KMS-11 (cell line): ENCODE measurements around the gene RNF13.

ENCODE experiments used
- H2AFZ ChIP-seq: fragments of 200-600 bp; sonication (generic); 2 replicates; pipeline ENCODE4 v1.6.1; 2016; ENCODE audit warnings: antibody characterized with exemption, mixed run types, low read depth
- H3K27ac ChIP-seq: fragments of 200-600 bp; sonication (generic); 2 replicates; pipeline ENCODE4 v1.6.1; 2016; ENCODE audit warnings: mild to moderate bottlenecking, mixed run types
- H3K27me3 ChIP-seq: fragments of 200-600 bp; sonication (generic); 2 replicates; pipeline ENCODE4 v1.6.1; 2017; ENCODE audit warnings: mild to moderate bottlenecking, low read depth, mixed run types, moderate library complexity; ENCODE audit not compliant: insufficient read depth
- H3K36me3 ChIP-seq: fragments of 200-600 bp; sonication (generic); 2 replicates; pipeline ENCODE4 v1.6.1; 2017; ENCODE audit warnings: mild to moderate bottlenecking, mixed run types; ENCODE audit not compliant: insufficient read depth
- H3K4me1 ChIP-seq: fragments of 200-600 bp; sonication (generic); 2 replicates; pipeline ENCODE4 v1.6.1; 2016; ENCODE audit warnings: mild to moderate bottlenecking, low read depth, mixed run types; ENCODE audit not compliant: poor library complexity, severe bottlenecking
- H3K4me2 ChIP-seq: fragments of 200-600 bp; sonication (generic); 2 replicates; pipeline ENCODE4 v1.7.0; 2016; ENCODE audit warnings: mild to moderate bottlenecking, mixed run types
- H3K4me3 ChIP-seq: fragments of 200-600 bp; sonication (generic); IDR thresholded peaks from 2 replicates; pipeline ENCODE4 v1.6.1; 2017; ENCODE audit warnings: low read depth, low read length, mixed read lengths; ENCODE audit not compliant: insufficient read depth
- H3K79me2 ChIP-seq: fragments of 200-600 bp; sonication (generic); 2 replicates; pipeline ENCODE4 v1.6.1; 2016; ENCODE audit warnings: low read depth, mixed run types; ENCODE audit not compliant: insufficient read depth
- H3K9ac ChIP-seq: fragments of 200-600 bp; sonication (generic); 2 replicates; pipeline ENCODE4 v1.6.1; 2016; ENCODE audit warnings: mild to moderate bottlenecking, mixed run types
- H4K20me1 ChIP-seq: fragments of 200-600 bp; sonication (generic); 2 replicates; pipeline ENCODE4 v1.6.1; 2016; ENCODE audit warnings: mild to moderate bottlenecking, mixed run types; ENCODE audit not compliant: insufficient read depth
- TF ChIP-seq, protein P1 (sequence below): fragments of 200-600 bp; sonication (generic); conservative IDR thresholded peaks from 2 replicates; pipeline ENCODE4 v1.6.1; 2017; ENCODE audit warnings: low read depth, mild to moderate bottlenecking, antibody characterized with exemption, low read length, moderate library complexity, mixed read lengths

RNF13 gene

DNA sequence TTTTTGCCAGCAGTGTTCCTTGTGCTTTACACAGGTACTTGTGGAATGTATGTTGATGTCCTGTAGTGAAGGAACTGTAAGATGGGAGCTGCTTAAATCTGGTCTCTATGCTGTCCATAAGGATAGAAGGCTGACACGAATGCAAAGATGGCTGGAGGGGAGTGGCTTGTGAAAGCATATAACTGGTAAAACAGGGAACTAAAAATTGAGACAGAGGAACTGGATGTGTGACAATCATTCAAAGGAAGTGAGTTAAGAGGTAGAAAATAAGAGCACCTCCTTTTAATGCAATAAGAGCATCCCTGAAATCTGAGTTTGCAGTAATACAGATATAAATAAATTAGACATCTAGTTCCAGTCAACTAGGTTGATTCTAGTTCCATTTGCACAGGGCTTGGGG lies 35.2 kb downstream of the RNF13 start:
- TF ChIP-seq, protein P1, sequence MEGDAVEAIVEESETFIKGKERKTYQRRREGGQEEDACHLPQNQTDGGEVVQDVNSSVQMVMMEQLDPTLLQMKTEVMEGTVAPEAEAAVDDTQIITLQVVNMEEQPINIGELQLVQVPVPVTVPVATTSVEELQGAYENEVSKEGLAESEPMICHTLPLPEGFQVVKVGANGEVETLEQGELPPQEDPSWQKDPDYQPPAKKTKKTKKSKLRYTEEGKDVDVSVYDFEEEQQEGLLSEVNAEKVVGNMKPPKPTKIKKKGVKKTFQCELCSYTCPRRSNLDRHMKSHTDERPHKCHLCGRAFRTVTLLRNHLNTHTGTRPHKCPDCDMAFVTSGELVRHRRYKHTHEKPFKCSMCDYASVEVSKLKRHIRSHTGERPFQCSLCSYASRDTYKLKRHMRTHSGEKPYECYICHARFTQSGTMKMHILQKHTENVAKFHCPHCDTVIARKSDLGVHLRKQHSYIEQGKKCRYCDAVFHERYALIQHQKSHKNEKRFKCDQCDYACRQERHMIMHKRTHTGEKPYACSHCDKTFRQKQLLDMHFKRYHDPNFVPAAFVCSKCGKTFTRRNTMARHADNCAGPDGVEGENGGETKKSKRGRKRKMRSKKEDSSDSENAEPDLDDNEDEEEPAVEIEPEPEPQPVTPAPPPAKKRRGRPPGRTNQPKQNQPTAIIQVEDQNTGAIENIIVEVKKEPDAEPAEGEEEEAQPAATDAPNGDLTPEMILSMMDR = no peak
- no peaks in the 10 kb centered on the region for H3K27me3 ChIP-seq
- H3K9ac ChIP-seq = no peak overlapping the region
- no peak overlapping the region for H3K27ac ChIP-seq
- no peak overlapping the region for H3K4me3 ChIP-seq
- H3K4me2 ChIP-seq = no peak overlapping the region
- 0 out of 2 replicates have a peak, but pooled peaks cover 7% of the 10 kb centered on the region for H3K79me2 ChIP-seq
- H3K4me1 ChIP-seq = no peaks in the 10 kb centered on the region
- no peak overlapping the region for H2AFZ ChIP-seq
- H4K20me1 ChIP-seq = no peaks in the 10 kb centered on the region
- H3K36me3 ChIP-seq = no peaks in the 10 kb centered on the region

DNA sequence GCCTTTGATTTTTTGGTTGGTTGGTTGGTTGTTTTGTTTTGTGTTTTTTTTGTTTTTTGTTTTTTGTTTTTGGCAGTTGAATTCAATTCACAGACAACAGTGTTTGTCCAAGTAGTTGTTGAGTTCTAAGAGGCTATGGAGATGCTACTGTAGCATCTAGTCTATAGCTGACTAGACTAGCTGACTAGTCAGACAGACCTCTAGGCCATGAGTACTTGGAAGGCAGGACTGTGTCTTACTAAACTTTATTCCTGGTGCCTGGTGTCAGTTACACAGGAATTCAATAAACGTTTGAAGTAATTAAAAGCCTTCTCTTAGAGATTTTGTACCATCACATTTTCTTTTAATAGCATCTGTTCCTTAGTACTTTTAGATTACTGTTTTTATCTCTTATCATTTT lies 35.7 kb downstream of the RNF13 start:
- H3K79me2 ChIP-seq = 0 out of 2 replicates have a peak, but pooled peaks cover 2% of the 10 kb centered on the region
- TF ChIP-seq, protein P1 = no peak
- H3K4me3 ChIP-seq = no peak overlapping the region
- H2AFZ ChIP-seq = no peak overlapping the region
- H3K9ac ChIP-seq = no peak overlapping the region
- no peak overlapping the region for H3K4me2 ChIP-seq
- H3K27me3 ChIP-seq = no peaks in the 10 kb centered on the region
- no peak overlapping the region for H3K27ac ChIP-seq
- H3K36me3 ChIP-seq = no peaks in the 10 kb centered on the region
- H4K20me1 ChIP-seq = no peaks in the 10 kb centered on the region
- no peaks in the 10 kb centered on the region for H3K4me1 ChIP-seq

DNA sequence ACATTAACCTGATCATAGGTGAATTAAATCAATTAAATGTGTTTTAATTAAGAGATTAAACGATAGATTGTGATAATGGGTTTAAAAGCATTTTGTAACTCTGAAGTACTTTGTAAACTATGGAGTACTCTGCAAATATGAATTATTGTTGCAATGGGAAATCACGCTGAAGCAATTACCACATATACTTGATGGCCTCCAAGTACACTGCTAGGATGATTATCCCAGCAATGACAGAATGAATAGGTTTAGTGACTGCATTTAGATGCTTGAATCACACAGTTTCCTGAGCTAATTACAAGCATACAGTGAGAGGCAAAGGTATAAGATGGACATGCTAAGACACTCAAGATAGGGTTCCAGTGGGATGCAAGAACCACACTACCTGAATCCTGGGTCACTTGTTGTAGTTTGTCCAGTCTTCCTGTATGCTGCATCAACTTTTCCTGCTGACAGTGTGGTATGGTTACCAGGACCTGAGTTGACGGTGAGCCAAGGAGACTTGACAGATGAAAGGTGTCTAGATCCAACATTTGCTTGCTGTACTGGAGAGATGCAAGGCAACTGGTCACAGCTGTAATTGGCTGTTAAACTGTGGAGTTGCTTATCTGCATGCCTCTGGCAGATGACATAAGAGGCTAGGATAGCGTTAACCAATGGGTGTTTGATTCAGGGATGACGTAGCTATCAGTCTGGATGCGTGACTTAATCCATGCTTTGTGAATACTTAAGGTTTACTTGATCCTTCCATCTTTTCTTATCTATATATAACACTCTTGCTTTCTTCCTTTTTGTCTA lies 38.0 kb downstream of the RNF13 start:
- no peak overlapping the region for H3K4me2 ChIP-seq
- H3K79me2 ChIP-seq = no peaks in the 10 kb centered on the region
- no peaks in the 10 kb centered on the region for H4K20me1 ChIP-seq

DNA sequence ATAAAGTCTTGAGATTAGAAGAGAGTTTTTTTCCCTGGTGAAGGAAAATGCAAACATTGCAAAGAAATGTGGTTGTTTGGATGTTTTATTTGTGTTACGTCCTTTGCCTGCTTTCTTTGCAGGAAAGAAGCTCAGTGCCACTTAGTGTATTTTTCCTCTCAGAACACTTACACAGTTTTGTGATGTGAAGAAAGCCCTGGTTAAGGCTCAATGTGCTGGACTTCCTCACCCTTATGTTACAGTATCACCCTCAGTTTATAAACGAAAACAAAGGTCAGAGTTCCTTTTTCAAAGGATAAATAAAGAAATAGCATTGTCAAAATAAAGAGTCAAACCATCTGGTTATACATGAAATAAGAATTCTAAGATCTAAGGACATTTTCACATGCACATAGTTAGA lies 45.9 kb downstream of the RNF13 start:
- Histone ChIP-seq H3K27ac (no peak overlapping the region), H2AFZ (no peak overlapping the region), H3K4me3 (no peak overlapping the region), H4K20me1 (no peaks in the 10 kb centered on the region), H3K36me3 (no peaks in the 10 kb centered on the region), H3K9ac (no peak overlapping the region), H3K4me2 (no peak overlapping the region), H3K27me3 (no peaks in the 10 kb centered on the region), H3K79me2 (no peaks in the 10 kb centered on the region), H3K4me1 (no peaks in the 10 kb centered on the region)
- TF ChIP-seq, protein P1 = no peak

More for the DNA sequence above, 38.0 kb downstream of the RNF13 start:
- no peaks in the 10 kb centered on the region for H3K4me1 ChIP-seq
- no peak overlapping the region for H3K4me3 ChIP-seq
- no peaks in the 10 kb centered on the region for H3K36me3 ChIP-seq
- no peaks in the 10 kb centered on the region for H3K27me3 ChIP-seq
- no peak overlapping the region for H2AFZ ChIP-seq
- no peak overlapping the region for H3K27ac ChIP-seq
- no peak overlapping the region for H3K9ac ChIP-seq
- TF ChIP-seq, protein P1 = no peak
